Caco-2 (cell line): ENCODE data around the gene WDR17. TPM values are rescaled to one million over a fixed set of nuclear protein-coding genes. Genes with fewer than 3 reads are reported as not detected.

ENCODE experiments used
- BruUV-seq: library from RNA; stranded (reverse); fragments of 400-500 nt; replicated peaks from 2 replicates; lab custom pipeline; 2021; lab: Mats Ljungman, UMichigan
- CTCF ChIA-PET: fragments of 300-600 bp; sonication (Branson Sonifier 250); formaldehyde crosslinking; loops from one replicate; lab custom pipeline; 2022; ENCODE audit warnings: antibody characterized with exemption; lab: Charles Lee
- POLR2A ChIA-PET: fragments of 300-600 bp; sonication (Branson Sonifier 250); formaldehyde crosslinking; loops from one replicate; lab custom pipeline; 2022; ENCODE audit warnings: antibody characterized with exemption; lab: Charles Lee
- DNase-seq, 2 experiments: peaks; one replicate each; pipeline versions ENCODE4 v3.0.0 to v3.0.0-alpha.2; 2020 to 2022
- H3K27me3 ChIP-seq: replicated peaks from 2 replicates; pipeline ENCODE4 v1.6.0; 2011; ENCODE audit warnings: low read length; ENCODE audit not compliant: control insufficient read depth, insufficient read depth
- H3K36me3 ChIP-seq: 2 replicates; pipeline ENCODE4 v1.5.1; 2011; ENCODE audit warnings: low read length; ENCODE audit not compliant: control insufficient read depth, insufficient read depth
- H3K4me1 ChIP-seq: fragments of 250-450 bp; sonication (Bioruptor Pico); 2 replicates; pipeline ENCODE4 v1.5.1; 2020; ENCODE audit warnings: mild to moderate bottlenecking
- H3K4me3 ChIP-seq: 2 replicates; pipeline ENCODE4 v1.5.1; 2011; ENCODE audit warnings: low read depth, mild to moderate bottlenecking, control low read depth, low read length
- H3K9me3 ChIP-seq: fragments of 250-450 bp; sonication (Bioruptor Pico); 2 replicates; pipeline ENCODE4 v1.5.1; 2020; ENCODE audit warnings: mild to moderate bottlenecking, moderate library complexity
- H3K27ac Mint-ChIP-seq: one replicate; pipeline ENCODE4 v1.8.0; 2022; ENCODE audit warnings: mixed read lengths; ENCODE audit not compliant: unreplicated experiment
- H3K27me3 Mint-ChIP-seq: one replicate; pipeline ENCODE4 v1.8.0; 2022; ENCODE audit warnings: mixed read lengths; ENCODE audit not compliant: insufficient read depth, unreplicated experiment
- H3K36me3 Mint-ChIP-seq: one replicate; pipeline ENCODE4 v1.8.0; 2022; ENCODE audit warnings: mild to moderate bottlenecking, mixed read lengths; ENCODE audit not compliant: insufficient read depth, unreplicated experiment
- H3K4me1 Mint-ChIP-seq: one replicate; pipeline ENCODE4 v1.8.0; 2022; ENCODE audit warnings: low read depth, mixed read lengths; ENCODE audit not compliant: unreplicated experiment
- H3K4me3 Mint-ChIP-seq: one replicate; pipeline ENCODE4 v1.8.0; 2022; ENCODE audit warnings: mild to moderate bottlenecking, moderate library complexity, mixed read lengths; ENCODE audit not compliant: unreplicated experiment
- H3K9me3 Mint-ChIP-seq: one replicate; pipeline ENCODE4 v1.8.0; 2022; ENCODE audit warnings: mixed read lengths; ENCODE audit not compliant: unreplicated experiment
- intact Hi-C: fragments of 100-400 bp; cut with micrococcal nuclease; formaldehyde crosslinking; loops from one replicate; pipeline ENCODE4 v1.10.0; 2022; ENCODE audit not compliant: unreplicated experiment
- total RNA-seq: library from RNA; stranded (reverse); gene quantifications from 2 replicates; pipeline ENCODE4 v1.2.3, GENCODE V29; 2022
- TF ChIP-seq, protein P1 (sequence below), 2 experiments: fragments of 200-600 bp in 1 of 2; IDR thresholded peaks; 1 replicate in 1 of 2; 2 replicates in 1 of 2; pipeline versions ENCODE4 v1.5.1 to v1.8.0; 2011 to 2022; ENCODE audit warnings: antibody characterized with exemption in 1 of 2, control low read depth in 1 of 2, inconsistent platforms in 1 of 2, low read depth in 1 of 2, low read length in 1 of 2, mild to moderate bottlenecking in 1 of 2, moderate library complexity in 1 of 2; ENCODE audit not compliant: insufficient read depth in 1 of 2, severe bottlenecking in 1 of 2, unreplicated experiment in 1 of 2

Gene WDR17
- total RNA-seq, 1 experiment from 2014 or later = 0.52 TPM

- intact Hi-C loops = loop anchor here (1.0 to 2.0 kb wide), 3 partner anchors 89 to 307 kb away; no protein-coding TSS in a partner anchor
- Mint-ChIP-seq H3K4me3 (no peak overlapping the region), H3K9me3 (no peaks in the 10 kb centered on the region), H3K27me3 (no peaks in the 10 kb centered on the region), H3K27ac (no peak overlapping the region), H3K4me1 (no peaks in the 10 kb centered on the region), H3K36me3 (peaks cover 5% of the 10 kb centered on the region)
- Histone ChIP-seq H3K36me3 (no peaks in the 10 kb centered on the region), H3K4me1 (no peaks in the 10 kb centered on the region), H3K9me3 (no peaks in the 10 kb centered on the region), H3K27me3 (no peaks in the 10 kb centered on the region), H3K4me3 (no peak overlapping the region)
- BruUV-seq = no TSS peak
- POLR2A ChIA-PET = no interaction called here
- DNase-seq = peak in 1 of 2 experiments; percentile 24
- TF ChIP-seq, protein P1, sequence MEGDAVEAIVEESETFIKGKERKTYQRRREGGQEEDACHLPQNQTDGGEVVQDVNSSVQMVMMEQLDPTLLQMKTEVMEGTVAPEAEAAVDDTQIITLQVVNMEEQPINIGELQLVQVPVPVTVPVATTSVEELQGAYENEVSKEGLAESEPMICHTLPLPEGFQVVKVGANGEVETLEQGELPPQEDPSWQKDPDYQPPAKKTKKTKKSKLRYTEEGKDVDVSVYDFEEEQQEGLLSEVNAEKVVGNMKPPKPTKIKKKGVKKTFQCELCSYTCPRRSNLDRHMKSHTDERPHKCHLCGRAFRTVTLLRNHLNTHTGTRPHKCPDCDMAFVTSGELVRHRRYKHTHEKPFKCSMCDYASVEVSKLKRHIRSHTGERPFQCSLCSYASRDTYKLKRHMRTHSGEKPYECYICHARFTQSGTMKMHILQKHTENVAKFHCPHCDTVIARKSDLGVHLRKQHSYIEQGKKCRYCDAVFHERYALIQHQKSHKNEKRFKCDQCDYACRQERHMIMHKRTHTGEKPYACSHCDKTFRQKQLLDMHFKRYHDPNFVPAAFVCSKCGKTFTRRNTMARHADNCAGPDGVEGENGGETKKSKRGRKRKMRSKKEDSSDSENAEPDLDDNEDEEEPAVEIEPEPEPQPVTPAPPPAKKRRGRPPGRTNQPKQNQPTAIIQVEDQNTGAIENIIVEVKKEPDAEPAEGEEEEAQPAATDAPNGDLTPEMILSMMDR (IDR thresholded peaks at IDR 0.05; ENCODE audit: insufficient read depth in 1 of 2, low read depth in 1 of 2, low read length in 1 of 2, severe bottlenecking in 1 of 2, unreplicated experiment in 1 of 2) = no peak
- CTCF ChIA-PET = no interaction called here
Observed at GRCh38 chr4:176034499-176034898, 31.1 kb upstream of the WDR17 start.

GRCh38 chr4:176034936-176035335, 30.7 kb upstream of the WDR17 start:
- H3K36me3 ChIP-seq = no peaks in the 10 kb centered on the region
- Mint-ChIP-seq H3K27me3 (no peaks in the 10 kb centered on the region), H3K9me3 (no peaks in the 10 kb centered on the region), H3K4me3 (no peak overlapping the region), H3K4me1 (no peaks in the 10 kb centered on the region), H3K27ac (no peak overlapping the region), H3K36me3 (peaks cover 5% of the 10 kb centered on the region)
- no peaks in the 10 kb centered on the region for H3K9me3 ChIP-seq
- H3K4me1 ChIP-seq = no peaks in the 10 kb centered on the region
- H3K27me3 ChIP-seq = no peaks in the 10 kb centered on the region
- CTCF ChIA-PET = interaction anchor here (0.7 kb wide), 1 partner anchor 305 kb away, joined by 3 read pairs; no protein-coding TSS in a partner anchor
- no peak overlapping the region for H3K4me3 ChIP-seq
- POLR2A ChIA-PET = no interaction called here
- no TSS peak for BruUV-seq
- no peak for DNase-seq
- TF ChIP-seq, protein P1 (IDR thresholded peaks at IDR 0.05; ENCODE audit: insufficient read depth in 1 of 2, low read depth in 1 of 2, low read length in 1 of 2, severe bottlenecking in 1 of 2, unreplicated experiment in 1 of 2) = no peak
- intact Hi-C loops = loop anchor here (1.0 to 2.0 kb wide), 3 partner anchors 88 to 306 kb away; no protein-coding TSS in a partner anchor

- H3K27ac Mint-ChIP-seq = no peak overlapping the region
- Histone ChIP-seq H3K4me1 (no peaks in the 10 kb centered on the region), H3K4me3 (no peak overlapping the region), H3K36me3 (no peaks in the 10 kb centered on the region), H3K9me3 (no peaks in the 10 kb centered on the region), H3K27me3 (no peaks in the 10 kb centered on the region)
- ChIA-PET POLR2A (no interaction called here), CTCF (interaction anchor here (1.0 kb wide), 1 partner anchor 304 kb away, joined by 4 read pairs; no protein-coding TSS in a partner anchor)
- H3K27me3 Mint-ChIP-seq = no peaks in the 10 kb centered on the region
- H3K4me1 Mint-ChIP-seq = no peaks in the 10 kb centered on the region
- no peak overlapping the region for H3K4me3 Mint-ChIP-seq
- TF ChIP-seq, protein P1 (IDR thresholded peaks at IDR 0.05; ENCODE audit: insufficient read depth in 1 of 2, low read depth in 1 of 2, low read length in 1 of 2, severe bottlenecking in 1 of 2, unreplicated experiment in 1 of 2) = no peak
- no peaks in the 10 kb centered on the region for H3K9me3 Mint-ChIP-seq
- peaks cover 5% of the 10 kb centered on the region for H3K36me3 Mint-ChIP-seq
- no TSS peak for BruUV-seq
- intact Hi-C loops = no loop called here
- DNase-seq = no peak
Observed at GRCh38 chr4:176036585-176037205, 28.9 kb upstream of the WDR17 start.
